HepG2 (cell line): ENCODE measurements around the gene CERS6.

Source experiments
- ZNF615 ChIP-seq: sonication (generic); formaldehyde crosslinking; IDR thresholded peaks from 2 replicates; pipeline ENCODE4 v1.5.0; 2020; ENCODE audit warnings: mild to moderate bottlenecking, missing genetic modification reagents, borderline replicate concordance
- TF ChIP-seq, protein P1 (sequence below): sonication (generic); formaldehyde crosslinking; IDR thresholded peaks from 2 replicates; pipeline ENCODE4 v1.5.0; 2020; ENCODE audit warnings: mild to moderate bottlenecking, missing genetic modification reagents, moderate library complexity

DNA sequence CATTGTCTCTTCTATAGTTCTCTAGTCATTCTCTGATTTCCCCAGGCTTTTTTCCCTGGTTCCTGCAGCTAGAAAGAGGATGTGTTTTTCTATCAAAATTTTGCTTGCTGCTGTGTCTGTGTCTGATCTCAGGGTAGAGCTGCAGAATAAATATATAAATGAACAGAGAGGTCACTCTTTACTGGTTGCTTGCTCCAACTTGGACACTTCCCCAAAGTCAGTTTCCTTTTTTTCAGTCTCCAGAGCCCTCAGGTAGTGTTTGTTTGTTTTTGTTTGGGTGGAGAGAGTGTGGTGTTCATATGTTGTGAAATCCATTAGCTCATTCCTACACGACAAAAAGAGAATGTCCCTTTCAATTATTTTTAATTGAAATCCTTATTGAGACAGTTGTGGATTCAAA, 85.8 kb downstream of the CERS6 start:
- TF ChIP-seq, protein P1, sequence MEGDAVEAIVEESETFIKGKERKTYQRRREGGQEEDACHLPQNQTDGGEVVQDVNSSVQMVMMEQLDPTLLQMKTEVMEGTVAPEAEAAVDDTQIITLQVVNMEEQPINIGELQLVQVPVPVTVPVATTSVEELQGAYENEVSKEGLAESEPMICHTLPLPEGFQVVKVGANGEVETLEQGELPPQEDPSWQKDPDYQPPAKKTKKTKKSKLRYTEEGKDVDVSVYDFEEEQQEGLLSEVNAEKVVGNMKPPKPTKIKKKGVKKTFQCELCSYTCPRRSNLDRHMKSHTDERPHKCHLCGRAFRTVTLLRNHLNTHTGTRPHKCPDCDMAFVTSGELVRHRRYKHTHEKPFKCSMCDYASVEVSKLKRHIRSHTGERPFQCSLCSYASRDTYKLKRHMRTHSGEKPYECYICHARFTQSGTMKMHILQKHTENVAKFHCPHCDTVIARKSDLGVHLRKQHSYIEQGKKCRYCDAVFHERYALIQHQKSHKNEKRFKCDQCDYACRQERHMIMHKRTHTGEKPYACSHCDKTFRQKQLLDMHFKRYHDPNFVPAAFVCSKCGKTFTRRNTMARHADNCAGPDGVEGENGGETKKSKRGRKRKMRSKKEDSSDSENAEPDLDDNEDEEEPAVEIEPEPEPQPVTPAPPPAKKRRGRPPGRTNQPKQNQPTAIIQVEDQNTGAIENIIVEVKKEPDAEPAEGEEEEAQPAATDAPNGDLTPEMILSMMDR (CRISPR knock-in tag): no peak
- TF ChIP-seq ZNF615 (CRISPR knock-in tag): no peak
